GM12892 (cell line): ENCODE data around the gene FAM107B.

Experiments used
- POLR2A ChIP-seq: IDR thresholded peaks from 2 replicates; pipeline ENCODE4 v1.6.1; 2011; ENCODE audit warnings: low read depth, low read length, control low read depth
- POLR2AphosphoS5 ChIP-seq: IDR thresholded peaks from 2 replicates; pipeline ENCODE4 v1.6.1; 2011; ENCODE audit warnings: low read depth, low read length, control low read depth
- TAF1 ChIP-seq: IDR thresholded peaks from 2 replicates; pipeline ENCODE4 v1.6.1; 2011; ENCODE audit warnings: low read depth, mild to moderate bottlenecking, control low read depth, low read length, borderline replicate concordance

DNA sequence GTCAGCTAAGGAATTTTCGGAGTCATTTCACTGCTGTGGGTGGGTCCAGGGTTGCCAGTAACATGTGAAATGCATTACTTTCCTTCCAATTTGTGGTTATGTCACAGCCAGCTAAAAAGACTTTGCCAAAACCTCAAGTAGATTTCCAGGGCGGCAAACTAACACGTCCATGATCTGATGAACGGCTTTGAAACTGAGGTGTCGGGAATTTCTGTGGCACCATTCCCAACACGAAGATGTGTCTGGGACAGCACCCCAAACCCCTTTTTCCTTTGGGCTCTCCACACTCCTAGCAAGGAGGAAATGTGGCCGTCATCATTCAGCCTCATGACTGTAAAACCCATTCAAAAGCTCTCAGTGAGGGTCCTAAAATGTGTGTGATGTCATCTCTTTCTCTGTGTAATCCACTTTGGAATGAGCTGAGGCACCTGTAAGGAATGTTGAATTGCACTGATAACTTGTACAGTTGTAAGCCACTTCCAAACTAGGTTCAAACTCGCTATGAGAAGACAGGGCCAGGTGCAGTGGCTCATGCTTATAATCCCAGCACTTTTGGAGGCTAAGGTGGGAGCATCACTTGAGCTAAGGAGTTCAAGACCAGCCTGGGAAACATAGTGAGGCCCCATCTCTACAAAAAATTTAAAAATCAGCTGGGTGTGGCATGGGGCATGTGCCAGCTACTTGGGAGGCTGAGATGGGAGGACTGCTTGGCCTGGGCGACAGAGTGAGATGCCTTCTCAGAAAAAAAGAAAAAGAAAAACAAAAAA lies 297.9 kb downstream of the FAM107B start:
- TF ChIP-seq POLR2AphosphoS5 (no peak), TAF1 (no peak), POLR2A (no peak)
